Fibroblast of skin of right biceps (primary cell): ENCODE data around the gene KCNG2.
A peak's percentile ranks its signal among the peaks of the same experiment; 100 is the strongest.

ENCODE experiments used
- DNase-seq: peaks from one replicate; pipeline ENCODE4 v3.0.0-alpha.2; 2013

KCNG2 gene

GRCh38 chr18:79769698-79770500 lies 27.8 kb upstream of the KCNG2 start:
- no peak for DNase-seq

DNA sequence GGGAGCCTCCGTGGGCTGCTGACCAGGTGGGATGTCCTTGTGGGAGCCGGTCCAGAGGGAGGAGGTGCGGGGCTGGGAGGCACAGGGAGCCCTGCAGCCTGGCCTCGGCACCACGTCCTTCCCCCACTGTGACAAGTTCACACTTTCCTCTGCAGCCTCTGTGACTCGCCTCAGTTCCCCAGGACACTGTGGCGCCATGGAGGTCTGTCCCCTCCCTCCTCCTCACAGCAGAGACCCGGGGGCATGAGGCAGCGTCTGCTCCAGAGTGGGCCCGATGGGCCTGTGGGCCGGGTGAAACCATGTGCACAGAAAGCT lies 27.3 kb upstream of the KCNG2 start:
- no peak for DNase-seq

DNA sequence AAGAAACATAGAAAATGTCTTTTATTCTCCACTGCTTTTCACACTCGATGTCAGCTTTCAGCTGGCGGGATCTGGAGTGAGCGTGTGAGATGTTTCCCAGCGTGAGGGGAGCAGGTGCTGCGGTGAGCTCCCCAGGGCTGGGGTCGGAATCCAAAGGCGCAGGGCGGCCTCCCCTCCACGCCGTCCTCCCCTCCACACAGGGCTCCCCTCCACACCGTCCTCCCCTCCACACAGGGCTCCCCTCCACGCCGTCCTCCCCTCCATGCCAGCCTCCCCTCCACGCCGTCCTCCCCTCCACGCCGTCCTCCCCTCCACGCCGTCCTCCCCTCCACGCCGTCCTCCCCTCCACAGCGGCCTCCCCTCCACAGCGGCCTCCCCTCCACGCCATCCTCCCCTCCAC lies 26.9 kb upstream of the KCNG2 start:
- no peak for DNase-seq

DNA sequence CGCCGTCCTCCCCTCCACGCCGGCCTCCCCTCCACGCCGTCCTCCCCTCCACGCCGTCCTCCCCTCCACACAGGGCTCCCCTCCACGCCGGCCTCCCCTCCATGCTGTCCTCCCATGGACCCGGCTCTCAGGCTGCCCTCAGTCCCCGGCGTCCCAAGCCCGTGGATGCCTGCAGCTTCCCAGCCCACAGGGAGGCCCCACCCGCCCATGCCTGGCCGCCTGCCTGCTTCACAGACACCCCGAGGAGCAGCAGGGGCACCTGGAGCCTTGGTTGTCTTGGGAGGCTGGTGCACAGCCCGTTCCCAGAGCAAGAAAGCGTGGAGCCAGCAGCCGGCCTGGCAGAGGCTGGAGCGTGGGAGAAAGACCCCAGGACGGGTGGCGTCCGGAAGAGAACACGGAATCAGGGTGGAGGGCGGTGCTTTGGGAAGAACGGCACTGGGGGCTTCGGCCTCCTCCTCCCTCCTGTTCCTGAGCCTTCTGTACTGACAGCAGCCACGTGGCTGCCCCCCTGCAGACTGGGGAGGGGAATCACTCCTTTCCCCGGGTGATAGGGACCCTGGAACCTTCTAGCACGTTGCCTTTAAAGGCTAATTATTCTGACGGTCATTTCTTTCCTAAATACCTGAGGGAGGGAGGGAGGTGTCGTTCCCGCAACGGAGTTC lies 26.2 kb upstream of the KCNG2 start:
- DNase-seq, result no peak

GRCh38 chr18:79772108-79772864 lies 25.5 kb upstream of the KCNG2 start:
- DNase-seq, result no peak

GRCh38 chr18:79772865-79773696 lies 24.7 kb upstream of the KCNG2 start:
- DNase-seq, result no peak

GRCh38 chr18:79774111-79774510 lies 23.6 kb upstream of the KCNG2 start:
- no peak for DNase-seq

DNA sequence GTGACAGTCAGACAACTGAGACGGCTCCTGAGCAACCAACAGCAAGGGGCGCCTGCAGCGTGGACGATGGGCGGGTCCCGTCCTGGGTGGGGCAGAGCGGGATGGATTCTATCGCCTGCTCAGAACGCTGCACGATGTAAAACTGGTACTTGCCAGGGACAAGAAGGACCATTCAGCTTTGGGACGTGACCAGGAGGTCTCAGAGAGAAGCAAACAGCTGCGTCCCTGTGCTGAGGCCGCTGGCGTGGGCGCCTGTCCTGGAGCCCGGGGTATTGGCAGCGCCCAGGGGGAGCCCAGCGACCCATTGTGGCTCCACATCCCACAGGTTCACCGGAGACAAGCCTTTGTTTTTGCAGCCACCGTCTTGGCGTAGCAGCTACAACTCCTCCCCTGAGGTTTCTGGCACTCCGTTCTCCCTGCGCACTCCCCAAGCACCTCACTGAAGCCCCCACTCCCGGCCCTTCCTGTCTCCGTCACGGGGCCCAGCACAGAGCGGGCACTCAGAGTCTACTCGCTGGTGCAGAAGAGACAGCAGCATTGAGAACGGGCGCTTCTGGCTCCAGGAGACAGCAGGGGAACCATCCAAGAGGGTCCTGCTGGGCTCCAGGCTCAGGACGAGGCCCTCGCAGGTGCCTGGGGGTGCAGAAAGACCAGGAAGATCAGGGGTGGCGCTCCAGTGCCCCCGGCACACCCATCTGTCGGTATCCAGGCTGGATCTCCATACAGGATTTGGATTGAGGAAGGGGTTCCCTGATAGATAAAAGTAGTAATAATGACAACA lies 22.1 kb upstream of the KCNG2 start:
- DNase-seq, result no peak

DNA sequence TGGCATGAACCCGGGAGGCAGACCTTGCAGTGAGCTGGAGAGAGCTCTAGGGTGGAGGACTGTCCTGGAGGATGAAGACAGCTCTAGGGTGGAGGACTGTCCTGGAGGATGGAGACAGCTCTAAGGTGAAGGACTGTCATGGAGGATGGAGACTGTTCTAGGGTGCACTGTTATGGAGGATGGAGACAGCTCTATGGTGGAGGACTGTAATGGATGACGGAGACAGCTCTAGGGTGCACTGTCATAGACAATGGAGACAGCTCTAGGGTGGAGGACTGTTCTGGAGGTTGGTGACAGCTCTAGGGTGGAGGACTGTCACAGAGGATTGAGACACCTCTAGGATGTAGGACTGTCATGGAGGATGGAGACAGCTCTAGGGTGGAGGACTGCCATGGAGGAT lies 21.1 kb upstream of the KCNG2 start:
- DNase-seq, result no peak

DNA sequence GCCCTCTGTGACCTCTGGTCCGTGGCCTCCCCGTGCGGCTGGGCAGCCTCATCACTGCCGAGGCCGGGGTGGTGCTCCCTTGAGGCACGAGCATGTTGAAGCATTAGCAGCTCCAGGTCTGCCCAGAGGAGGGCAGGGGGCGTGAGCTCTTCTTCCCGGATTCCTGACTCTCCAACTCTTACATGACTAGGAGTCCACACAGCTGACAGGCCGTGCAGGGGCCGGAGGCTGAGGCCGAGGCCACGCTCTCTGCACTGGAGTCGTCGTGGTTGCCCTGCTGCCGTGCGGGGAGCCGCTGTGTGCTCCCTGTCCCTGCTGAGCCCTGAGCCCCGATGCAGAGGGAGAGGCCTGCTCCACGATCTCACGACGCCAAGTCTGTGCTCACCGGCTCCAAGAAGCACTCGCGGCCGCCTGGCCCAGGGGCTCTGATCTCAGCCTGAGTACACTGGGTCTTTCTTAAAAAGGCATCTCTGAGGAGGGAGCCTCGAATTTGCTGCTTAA lies 19.4 kb upstream of the KCNG2 start:
- no peak for DNase-seq

DNA sequence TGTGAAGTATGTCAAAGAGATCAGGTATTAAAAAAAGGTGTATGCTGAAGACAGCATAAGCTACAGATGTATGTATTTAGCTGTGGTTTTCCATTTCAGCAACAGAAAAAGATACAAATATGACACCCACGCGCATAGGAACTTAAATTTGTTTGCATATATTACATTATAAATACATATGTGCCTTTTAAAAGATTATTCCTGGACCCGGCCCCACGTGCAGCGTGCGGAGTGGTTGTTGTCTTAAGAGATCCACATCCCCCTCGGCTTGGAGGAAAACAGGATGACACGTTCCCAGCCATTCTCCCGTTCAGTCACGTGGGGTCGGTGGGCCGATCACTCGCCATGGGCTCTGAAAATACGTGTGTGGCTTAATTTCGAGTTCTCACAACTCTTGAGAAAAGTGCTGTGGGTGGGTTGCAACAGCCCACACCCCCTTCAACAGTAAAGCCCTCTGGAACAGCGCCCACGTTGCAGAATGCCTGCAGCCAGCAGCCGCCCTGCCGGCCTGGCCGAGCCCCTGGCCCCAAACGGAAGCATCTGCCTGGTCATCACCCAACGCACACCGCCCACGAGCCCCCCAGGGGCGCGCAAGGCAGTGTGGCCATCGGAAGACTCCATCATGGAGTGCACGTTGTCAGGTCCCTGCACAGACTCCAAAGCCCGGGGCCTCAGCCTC lies 18.6 kb upstream of the KCNG2 start:
- DNase-seq, result no peak

GRCh38 chr18:79779700-79780190 lies 18.0 kb upstream of the KCNG2 start:
- no peak for DNase-seq

DNA sequence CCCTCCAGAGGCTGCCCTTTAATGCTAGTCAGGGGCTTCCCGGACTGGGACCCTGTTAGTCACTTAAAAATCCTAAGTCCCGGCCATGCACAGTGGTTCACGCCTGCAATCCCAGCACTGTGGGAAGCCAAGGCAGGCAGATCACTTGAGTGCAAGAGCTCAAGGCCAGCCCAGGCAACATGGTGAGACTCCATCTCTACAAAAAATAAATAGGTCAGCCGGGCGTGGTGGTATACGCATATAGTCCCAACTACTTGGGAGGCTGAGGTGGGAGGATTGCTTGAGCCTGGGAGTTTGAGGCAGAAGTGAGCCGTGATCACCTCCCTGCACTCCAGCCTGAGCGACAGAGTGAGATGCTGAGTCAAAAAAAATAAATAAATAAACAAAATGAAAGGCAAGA lies 17.2 kb upstream of the KCNG2 start:
- DNase-seq, result no peak

GRCh38 chr18:79781331-79781941 lies 16.3 kb upstream of the KCNG2 start:
- no peak for DNase-seq

DNA sequence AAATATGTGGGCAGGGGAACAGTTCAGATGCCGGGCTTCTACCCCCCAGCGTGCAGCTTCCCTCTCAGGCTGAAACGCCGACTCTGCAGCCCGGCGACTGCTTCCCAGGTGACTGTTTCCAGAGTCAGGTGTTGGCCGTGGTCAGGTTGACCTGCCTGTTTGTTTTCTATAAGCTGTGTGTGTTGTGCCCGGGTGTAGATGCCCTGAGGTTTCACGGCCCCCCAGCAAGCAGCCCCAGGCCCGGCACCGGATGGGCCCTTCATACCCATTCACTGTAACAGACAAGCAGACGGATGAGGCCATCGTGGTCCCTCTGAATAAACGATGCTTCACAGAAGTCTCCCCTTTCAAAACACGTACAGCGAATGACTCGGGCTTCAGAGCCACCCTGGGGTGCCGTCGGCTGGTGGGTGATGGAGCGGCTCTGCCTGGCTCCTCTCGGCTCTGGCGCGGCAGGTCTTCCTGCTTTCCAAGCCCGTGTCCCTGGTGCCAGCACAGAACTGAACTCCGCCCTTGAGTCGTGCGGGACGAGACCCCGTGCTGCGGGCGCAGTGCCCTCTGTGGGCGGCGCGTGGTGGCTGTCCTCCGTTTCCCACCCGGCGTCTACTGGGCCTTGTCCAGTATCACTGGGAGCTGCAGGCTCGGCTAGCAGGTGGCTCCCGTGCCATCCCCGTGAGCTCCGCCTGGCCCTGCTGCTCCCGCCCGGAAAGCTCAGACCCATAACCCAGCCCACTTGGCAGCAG lies 15.0 kb upstream of the KCNG2 start:
- DNase-seq, result no peak

DNA sequence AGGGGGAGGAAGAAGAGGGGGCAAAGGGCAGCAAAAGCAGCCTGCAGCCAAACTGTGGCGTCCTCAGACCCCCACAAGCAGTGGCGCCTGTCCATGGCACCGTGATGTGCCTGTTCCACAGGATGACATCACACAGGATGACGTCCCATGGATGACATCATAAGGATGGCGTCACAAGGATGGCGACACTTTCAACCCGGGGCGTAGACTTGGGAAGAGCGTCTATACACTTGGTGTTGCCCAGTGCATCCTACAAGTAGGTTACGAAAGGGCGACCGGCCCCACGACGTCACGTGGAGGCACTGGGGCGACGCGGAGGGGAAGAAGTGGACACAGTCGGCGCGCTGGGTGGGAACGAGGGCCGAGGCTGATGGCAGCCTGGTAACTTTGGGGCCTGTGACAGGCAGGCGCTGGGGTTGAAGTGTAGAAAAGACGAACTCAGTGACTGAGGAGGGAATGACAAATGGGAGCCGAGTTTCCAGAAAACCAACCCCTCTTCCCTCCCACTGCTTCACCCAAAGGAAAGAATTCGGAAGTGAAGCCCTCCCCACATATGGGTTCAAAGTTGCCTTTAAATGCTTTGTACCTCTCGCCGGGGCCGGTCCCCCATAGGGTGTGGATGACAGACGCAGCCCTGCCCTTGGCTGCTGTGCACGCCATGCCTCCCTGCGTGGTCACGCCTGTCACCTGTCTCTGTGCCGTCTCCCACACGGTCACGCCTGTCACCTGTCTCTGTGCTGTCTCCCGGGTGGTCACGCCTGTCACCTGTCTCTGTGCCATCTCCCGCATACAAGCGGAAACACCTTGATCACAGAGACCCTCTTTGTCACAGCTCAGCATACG lies 13.4 kb upstream of the KCNG2 start:
- no peak for DNase-seq

DNA sequence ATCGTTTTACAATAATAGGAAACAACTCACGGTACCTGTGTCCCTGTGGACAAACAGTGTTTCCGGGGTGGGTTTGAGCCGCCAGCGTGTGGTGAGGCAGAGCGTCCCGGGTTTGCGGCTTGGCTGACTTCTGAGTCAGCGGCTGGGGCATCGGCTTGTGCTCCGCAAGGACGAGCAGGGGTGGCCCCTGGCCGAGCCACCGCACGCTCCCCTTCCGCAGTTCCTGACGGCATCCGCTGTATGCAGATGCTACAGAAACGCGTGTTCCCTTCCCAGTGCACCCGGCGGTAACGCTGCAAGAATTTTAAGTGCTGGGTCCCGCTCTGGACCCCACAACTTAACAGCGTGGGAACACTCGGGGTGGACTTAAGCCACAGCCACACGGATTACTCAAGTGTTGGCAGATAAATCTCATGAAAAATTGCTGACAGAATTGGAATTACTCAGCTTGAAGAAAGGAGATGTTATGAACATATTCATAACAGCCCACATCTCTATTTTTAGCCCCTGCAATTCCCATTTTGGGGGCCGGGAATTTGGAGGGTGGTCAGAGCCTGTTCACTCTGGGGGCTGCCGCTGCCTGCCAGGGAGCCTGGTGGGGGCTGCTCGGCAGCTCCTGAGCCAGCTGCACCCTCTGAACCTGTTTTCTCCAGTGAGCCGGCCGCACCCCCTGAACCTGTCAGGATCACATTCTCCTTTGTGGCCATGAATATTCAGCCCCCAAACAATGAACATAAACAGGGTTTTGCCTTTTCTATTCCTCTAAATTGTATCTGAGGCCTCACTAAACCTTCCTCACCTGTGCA lies 12.6 kb upstream of the KCNG2 start:
- peak; percentile 30 for DNase-seq

GRCh38 chr18:79785831-79786230 lies 11.9 kb upstream of the KCNG2 start:
- DNase-seq, result no peak
